GM19324 (cell line): ENCODE data around the gene ZNF23.

Source experiments
- ATAC-seq: cut with Tn5 transposase; IDR thresholded peaks from one replicate; pipeline ENCODE4 v1.9.1; 2021; ENCODE audit warnings: mild to moderate bottlenecking, moderate library complexity; ENCODE audit not compliant: unreplicated experiment, low FRiP score

Gene ZNF23

DNA sequence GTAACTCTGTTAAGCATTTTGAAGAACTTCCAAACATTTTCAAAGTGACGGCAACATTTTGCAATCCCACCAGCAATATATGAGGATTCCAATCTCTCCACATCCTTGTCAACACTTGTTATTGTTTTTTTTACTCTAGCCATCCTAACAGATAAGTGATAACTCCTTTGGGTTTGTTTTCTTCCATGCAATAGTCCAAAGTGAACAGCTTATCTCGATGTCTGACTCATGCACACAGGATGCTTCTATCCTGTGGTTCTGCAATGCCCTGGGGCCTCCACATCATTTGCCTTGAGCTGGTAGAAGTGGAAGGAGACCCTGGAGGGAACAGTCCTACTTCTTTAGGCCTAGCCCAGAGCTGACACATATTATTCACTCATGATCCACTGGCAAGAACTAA, 33.2 kb downstream of the ZNF23 start:
- no peak for ATAC-seq

DNA sequence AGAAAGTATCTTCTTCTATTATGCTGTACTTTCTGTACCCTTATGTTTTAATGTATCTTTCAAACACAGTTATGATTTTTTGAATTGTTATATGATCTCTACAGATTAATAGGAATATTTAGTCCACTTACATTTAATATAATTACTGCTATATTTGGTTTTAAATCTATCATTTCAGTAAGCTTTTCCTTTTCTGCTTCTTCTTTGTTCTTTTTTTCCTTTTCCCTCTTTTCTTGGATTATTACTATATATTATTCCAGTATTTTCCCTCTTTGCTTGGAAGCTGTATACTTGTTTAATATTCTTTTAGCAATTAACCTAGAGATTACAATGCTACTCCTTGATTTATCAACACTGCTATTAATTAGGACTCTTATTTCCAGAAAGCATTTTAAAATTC, 33.7 kb downstream of the ZNF23 start:
- ATAC-seq = no peak

DNA sequence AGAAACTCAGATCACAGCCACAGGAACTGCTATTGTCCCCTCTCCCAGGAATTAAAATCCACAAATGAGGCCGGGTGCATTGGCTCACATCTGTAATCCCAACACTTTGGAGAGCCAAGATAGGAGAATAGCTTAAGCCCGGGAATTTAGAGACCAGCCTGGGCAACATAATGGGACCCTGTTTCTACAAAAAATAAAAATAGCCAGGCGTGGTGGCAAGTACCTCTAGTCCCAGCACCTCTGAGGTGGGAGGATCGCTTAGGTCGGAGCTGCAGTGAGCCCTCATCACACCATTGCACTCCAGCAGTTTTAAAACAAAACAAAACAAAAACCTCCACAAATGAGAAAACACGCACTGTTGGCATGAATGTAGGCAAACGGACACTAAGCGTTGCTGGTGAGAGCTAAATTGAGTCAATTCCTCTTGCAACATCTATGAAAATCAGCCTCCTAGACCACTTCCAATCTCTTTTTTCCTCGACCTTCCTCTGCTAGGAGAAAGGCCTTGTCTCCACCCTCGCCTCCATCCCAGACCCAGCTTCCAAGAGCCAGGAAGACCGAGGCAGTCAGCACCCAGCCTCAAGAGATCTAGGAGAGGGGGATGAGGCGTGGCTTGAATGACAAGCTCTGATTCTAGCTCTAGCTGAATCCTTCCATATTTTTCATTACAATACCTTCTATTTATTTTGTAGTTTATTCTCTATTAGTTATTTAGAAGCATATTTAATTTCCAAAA, 35.0 kb downstream of the ZNF23 start:
- ATAC-seq = no peak

DNA sequence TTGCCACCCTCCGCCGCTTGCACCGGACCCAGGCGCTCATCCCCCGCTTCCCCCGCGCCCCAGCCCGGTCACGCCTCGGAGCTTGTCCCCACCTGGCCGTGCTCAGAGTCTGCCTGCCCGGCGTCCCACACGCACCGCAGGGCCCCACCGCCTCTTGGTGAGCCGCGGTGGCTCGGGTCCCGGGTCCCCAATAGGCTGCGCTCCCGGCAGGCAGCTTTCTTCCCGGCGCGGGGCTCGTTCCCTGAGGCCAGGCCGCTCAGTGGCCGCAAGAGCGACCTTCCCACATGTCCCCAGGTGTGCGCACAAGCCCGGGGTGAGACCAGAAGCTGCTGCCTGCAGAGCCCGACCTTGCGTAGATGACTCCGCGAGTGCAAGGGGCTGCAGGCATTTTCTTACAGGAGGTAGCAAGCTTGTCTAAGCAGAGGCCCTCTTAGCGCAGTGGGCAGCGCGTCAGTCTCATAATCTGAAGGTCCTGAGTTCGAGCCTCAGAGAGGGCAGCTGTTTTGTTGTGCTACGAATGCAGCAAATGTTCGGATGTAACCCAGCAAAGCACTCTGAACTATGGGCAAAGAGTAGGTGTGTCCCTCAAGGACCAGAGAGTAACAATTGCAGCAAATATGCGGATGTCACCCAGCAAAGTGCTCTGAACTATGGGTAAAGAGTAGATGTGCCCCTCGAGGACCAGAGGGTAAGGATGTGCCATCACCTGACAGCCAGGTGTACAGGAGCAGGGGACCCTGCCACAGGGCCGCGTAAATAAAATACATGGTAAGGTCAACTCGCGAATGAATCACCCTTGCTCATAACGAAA, 35.8 kb downstream of the ZNF23 start:
- ATAC-seq = no peak

DNA sequence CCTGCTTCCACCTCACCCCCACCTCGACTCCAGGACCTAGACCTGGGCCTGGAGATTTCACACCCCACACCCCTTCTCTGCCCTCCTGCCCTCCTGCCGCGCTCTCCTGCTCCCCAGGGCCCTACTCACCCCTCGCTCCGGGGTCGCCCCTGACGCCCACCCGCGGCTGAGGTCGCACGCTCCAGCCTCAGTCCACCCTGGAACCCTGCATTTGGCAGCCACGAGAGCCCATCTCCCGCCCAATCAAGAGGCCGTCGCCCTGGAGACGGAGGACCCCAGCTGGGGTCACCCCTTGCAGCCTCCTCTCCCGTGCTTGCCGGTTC, 36.3 kb downstream of the ZNF23 start:
- ATAC-seq = no peak

DNA sequence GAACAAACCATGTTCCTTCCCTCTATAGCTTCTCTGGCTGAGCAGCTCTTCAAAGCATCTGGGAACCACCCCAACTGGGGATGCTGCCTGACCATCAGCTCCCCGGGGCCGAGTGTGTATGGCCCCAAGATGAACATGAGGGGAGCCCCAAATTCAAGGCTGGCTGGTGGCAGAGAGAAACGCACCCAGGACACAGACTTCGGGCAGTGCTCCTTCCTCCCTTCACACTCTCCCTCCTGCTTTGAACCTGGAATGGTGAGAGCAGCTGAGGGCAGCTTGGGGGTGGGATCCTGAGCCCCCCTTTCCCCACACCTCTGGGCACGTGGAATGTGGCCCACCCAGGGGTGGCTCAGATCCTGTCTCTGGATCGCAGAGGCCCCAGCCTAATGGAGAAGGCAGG, 37.4 kb downstream of the ZNF23 start:
- no peak for ATAC-seq

DNA sequence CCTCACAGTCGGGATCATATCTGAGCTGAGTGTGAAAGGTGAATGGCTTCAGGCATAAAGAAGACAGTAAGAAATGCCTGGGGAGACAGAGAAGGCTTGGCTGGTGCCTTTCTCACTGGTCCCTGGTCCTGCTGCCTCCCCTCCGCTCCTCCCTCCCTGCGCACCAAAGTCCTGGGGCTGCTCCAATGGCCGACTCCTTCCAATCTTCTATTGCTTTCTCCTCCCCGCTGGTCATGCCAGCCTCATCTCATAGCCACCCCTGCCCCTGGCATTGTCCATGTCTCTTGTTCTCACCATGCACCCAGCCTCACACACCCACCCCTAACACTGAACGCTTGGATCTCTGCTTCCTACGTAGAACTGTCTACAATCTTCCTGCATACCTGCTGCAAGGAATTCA, 38.2 kb downstream of the ZNF23 start:
- no peak for ATAC-seq

DNA sequence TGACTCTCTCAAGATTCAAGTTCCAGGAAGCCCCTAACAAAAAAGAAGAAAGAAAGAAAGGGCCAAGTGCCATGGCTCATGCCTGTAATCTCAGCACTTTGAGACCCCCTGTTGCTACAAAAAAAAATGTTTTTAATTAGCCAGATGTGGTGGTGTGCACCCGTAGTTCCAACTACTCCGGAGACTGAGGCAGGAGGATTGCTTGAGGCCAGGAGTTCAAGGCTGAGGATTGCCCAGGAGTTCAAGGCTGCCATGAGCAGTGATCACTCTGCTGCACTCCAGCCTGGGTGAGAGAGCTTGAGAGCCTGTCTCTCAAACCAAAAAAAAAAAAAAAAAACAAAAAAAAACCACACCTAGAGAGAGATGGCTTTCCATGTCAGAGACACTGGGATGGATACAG, 39.0 kb downstream of the ZNF23 start:
- no peak for ATAC-seq

DNA sequence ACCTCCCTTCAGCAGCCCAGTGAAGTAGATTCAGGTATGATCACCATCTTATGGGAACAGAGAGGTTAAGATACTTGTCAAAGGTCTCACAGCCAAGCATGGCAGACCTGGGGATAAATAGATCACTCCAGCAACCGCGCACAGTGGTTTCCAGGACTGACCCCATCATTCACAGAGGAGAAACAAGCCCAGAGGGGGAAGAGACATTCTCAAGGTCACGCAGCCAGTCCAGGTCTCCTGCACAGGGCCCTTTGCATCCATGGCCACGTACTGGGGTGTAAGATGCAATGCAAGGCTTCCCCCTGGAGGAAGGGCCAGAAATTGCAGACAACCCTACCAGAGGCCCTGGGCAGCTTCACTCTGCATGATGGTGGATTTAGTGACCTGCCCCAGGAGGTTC, 40.1 kb downstream of the ZNF23 start:
- no peak for ATAC-seq

DNA sequence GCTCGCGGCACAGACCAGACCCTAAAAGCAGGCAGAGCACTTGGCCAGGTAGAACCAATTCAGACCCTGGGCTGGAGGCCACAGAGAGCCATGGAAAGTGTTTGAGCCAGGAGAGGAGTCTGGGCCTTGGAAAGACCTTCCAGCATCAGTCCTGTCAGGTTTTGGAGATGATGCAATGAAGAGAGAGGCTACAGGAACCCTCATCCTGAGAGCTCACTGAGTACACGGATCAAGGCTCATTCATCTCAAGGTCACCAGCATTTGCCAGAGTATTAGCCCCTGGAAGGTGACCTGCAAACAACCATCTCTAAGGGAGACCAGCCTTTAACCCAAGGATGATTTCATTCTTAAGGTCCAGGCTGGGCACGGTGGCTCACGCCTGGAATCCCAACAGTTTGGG, 48.0 kb downstream of the ZNF23 start:
- ATAC-seq = no peak

DNA sequence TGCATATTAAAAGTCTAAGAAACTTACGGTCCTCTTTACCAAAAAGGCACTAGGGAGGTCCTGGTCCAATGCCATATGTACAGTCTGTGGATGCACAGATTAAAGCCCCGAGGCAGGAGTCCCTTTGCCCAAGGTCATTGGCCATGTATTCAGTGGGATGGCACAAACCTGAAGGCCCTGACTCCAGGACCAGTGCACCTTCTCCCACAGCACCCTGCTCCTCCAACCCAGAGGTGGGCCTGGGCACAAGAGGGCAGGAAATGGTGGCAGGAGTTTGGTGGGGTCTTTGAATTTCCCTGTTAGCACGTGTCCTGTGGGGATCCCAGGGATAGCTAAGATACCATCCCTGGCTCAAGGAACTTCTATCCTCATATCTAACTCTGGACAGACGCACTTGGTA, 48.7 kb downstream of the ZNF23 start:
- no peak for ATAC-seq

DNA sequence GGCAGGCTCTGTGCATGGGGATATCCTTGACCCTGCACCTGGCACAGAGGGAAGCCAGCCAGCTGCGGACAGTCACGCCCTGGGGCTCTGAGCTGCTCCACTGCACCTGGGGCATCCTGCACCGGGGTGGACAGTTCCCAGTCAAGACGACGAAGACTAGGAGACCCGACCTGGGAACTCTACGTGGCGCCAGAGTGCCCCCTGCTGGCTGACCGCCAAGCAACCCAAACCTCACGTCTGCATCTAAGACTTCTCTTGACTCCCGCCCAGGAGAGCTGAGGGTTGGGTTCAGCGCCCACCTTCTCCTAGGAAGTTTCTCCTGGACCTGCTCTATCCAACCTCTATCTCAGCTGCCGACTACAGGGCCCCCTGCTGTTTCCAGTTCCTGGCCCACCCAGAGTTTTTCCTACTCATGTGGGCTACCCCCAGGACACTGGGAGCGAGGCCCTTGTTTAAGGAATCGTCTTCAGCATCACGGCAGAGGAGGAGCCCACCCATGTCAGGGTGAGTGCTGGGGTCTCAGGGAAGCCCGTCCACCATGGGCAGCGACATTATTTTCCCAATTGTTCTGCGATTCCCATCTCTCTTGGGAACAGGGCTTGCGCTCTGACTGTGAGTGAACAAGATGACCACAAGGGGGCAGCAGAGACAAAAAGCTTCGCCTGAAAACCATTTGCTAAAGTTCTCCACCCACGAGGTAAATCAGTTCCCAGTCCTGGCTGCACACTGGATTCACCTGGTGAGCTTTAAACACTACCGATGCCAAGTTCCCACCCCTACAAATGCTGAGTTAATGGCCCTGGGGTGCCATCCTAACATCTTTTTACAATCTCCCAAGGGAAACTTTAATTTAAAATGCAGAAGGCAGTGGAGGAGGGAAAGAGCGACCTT, 49.5 kb downstream of the ZNF23 start:
- ATAC-seq = no peak

DNA sequence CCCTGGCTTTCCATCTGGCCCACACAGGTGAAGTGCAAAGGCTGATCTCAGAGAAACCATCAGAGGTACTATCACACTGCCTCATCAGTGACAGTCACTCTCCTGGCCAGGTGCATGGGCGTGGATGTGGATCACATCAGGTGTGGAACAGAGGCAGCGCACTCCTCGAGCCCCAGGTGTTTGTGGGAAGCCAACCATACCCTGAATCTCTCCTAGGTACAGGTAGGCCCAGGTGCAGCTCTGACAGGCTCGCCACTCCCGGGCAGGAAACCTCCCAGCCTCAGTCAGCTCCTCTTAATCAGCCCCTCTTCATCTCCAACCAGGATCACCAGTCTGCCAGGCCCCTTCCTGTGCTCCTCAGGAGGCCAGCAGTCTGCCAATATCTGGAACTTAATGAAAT, 51.9 kb downstream of the ZNF23 start:
- ATAC-seq = no peak

DNA sequence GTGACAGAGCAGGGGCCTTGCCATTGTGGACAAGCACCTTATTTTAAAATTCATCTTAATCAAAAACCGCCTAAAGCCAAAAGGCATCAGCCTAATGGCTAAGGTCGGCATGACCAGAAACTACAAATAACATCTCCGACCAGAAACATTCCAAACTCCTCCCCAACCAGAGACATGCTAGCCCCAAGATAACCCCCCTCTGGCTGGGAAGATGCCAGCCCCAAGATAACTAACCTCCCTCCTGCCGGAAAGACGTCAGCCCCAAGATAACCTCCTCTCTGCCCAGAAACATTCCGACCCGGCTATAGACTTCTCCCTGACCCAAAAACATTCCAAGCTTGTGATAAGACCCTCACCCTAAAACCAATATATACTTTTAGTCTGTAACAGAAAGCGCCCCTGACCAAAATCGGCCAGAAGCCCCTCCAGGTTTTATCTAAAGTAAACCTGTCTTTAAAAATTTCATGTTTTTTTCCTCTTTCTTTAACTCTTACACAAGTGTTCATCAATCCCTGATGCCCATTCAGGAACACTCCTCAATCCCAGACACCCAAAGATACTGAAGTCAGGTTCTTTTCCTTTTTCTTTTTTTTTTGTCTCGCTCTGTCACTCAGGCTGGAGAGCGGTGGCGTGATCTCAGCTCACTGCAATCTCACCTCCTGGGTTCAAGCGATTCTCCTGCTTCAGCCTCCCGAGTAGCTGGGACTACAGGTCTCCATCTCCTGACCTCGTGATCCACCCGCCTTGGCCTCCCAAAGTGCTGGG, 52.9 kb downstream of the ZNF23 start:
- ATAC-seq = no peak

DNA sequence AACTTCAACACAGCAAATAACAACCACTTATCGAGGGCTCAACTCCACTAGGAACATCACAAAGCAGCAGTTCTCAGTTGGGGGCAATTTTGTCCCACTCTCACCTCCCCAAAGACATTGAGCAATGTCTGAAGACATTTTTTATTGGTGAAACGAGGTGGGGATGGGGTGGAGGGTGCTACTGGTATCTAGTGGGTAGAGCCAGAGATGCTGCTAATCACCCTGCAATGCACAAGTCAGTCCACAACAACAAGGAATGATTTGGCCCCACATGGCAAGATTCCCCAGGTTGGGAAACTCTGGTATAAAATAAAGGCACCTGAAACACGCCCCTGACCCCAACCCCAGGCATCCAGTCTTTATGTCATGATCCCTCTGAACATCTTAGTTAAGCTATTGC, 53.5 kb downstream of the ZNF23 start:
- no peak for ATAC-seq

DNA sequence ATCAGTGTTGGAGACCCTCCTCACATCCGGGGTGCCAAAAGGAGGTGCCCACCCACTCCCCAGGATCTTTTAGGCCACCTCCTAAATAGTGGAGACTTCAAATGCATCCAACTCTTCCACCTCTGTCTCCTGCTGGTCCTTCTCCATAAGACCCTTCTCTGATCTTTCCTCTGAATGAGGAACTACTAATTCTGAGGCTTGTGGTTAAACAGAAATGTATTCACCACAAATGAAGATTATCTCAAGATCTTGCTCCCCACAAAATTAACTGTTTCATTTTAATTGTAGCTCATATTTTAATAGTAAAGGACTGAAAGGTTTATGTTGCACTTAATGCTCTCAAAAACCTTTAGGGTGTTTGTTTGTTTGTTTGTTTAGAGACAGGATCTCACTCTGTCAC, 54.3 kb downstream of the ZNF23 start:
- no peak for ATAC-seq

DNA sequence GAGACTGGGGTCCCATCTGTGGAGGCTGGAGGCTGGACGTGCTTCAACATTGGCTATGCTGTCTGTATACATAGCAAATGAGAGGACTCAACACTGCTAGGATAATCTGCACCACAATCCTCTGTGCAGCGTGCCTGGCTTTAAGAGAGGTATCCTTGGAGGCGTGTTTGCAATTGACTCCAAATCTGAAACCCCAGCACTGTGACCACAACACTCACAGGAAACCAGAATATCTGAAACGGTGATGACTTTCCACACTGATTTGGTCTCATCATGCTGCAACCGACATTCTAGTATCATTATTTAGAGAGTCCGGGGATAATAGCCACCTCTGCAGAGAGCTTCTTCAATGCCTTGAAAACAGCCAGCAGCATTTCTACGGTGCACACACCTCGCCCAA, 55.3 kb downstream of the ZNF23 start:
- ATAC-seq = no peak

DNA sequence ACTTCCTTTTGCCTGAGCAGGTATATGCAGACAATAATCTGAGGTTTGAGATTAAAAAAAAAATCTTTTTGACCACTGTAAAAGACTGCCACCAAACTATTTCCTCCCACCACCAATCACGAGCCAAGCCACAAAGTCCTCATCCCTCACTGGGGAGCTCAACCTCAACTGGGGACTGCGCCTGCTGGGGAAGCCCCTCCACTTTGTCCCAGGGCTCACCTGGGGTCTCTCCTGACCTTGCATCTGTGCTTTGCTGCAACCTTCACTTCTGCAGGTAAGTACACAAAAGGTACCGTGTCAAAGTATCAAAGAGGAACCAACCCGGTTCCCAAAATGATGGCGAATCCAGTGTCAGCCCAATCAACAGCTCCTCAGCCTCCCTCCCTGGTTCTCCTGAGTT, 55.7 kb downstream of the ZNF23 start:
- ATAC-seq = no peak

DNA sequence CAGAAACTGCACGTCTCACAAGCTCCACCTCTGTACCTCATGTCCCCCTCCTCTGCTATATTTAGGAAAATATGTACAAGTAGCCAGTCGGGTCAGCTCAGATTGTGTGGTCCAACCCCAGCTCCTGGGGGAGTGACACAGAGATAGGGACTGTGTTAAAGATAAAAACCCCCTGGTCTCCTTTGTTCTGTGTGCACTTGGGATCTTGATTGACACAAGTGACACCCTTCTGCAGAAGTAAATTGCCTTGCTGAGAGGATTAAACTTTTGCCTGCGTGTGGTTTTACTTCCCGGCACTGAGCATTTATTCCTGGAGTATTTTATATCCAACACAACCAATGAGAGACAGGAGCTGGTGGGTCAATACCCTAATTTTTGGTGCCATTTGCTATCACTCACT, 57.7 kb downstream of the ZNF23 start:
- ATAC-seq = no peak

DNA sequence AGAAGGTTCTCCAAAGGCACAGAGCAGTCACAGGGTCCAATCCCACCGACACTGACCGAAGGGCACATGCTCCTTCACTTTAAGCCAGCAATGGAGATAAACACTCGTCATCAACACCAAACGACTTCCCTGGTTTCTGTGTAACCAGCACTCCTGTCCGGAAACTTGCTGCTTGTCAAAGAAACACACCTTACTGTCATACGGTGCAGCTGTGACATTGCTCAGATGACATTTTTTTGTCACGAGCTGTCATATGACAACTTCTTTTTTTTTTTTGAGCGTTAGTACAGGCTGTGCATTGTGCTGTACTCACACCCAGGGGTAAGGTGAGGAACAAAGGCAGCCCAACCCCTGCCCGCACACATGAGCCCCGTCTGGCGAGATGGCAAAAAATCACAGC, 59.4 kb downstream of the ZNF23 start:
- ATAC-seq = no peak

DNA sequence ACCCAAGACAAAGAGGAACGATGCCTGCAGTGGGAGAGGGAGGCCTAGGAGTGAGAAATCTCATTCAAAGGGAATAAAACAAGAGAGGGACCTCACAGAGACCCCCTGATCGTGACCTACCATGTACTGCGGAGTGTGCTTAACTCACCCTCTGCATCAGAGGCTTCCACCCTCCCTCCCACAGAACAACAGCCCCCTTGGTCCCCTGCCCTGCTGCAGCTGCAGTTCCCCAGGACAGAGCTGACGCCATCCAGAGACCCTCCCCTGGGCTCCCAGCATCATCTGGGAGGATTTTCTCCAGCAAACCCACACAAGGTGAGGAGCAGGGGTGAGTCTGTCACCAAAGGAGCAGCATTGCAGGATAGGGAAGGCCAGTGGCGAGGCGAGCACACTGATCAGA, 60.0 kb downstream of the ZNF23 start:
- no peak for ATAC-seq
